HG02678 (cell line): ENCODE data around the gene SEC16A.
A peak's percentile ranks its signal among the peaks of the same experiment; 100 is the strongest.

Source experiments
- ATAC-seq: cut with Tn5 transposase; IDR thresholded peaks from one replicate; pipeline ENCODE4 v1.9.1; 2021; ENCODE audit warnings: mild to moderate bottlenecking, moderate library complexity; ENCODE audit not compliant: unreplicated experiment

The SEC16A gene

DNA sequence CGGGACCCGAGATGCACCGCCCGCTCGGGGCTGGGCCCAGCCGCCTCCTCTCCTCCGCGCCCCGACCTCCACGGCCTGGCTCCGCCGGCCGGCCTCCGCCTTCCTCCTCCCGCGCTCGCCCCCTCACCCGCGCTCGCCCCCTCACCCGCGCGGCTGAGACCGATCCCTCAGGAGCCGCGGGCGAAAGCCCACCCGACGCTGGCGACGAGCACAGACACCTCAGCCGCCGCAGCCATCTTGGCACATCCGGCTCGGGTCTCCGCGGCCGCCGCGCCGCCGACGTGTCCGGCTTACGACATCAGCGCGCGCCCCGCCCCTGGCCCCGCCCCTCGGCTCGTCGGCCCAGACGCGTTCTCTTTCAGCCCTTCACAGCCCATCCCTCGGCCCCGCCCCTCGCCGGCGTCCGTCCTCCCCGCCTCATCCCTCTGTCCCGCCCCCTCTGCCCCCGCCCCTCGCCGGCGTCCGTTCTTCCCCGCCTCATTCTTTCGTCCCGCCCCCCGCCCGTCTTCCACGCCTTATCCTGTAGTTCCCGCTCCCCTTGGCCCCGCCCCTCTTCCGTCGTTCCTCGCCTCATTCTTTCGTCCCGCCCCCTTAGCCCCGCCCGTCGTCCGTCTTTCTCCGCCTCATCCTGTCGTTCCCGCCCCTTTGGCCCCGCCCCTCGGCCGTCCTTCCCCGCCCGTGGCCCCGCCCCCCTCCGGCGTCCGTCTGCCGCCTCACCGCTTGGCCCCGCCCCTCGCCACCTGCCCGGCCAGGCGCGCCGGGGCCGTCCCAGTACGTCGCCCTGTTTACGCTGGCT is at the start of gene SEC16A:
SEC16A (minus strand) TSS at position 248 of the 796 bp plus-strand sequence. CDS start 5,425 bp downstream, outside the sequence.
- peak; percentile 56 for ATAC-seq

GRCh38 chr9:136531904-136532798 is 49.3 kb upstream of the SEC16A start:
- ATAC-seq = no peak

GRCh38 chr9:136531186-136531903 is 48.5 kb upstream of the SEC16A start:
- no peak for ATAC-seq

GRCh38 chr9:136530461-136531089 is 47.7 kb upstream of the SEC16A start:
- ATAC-seq = no peak

DNA sequence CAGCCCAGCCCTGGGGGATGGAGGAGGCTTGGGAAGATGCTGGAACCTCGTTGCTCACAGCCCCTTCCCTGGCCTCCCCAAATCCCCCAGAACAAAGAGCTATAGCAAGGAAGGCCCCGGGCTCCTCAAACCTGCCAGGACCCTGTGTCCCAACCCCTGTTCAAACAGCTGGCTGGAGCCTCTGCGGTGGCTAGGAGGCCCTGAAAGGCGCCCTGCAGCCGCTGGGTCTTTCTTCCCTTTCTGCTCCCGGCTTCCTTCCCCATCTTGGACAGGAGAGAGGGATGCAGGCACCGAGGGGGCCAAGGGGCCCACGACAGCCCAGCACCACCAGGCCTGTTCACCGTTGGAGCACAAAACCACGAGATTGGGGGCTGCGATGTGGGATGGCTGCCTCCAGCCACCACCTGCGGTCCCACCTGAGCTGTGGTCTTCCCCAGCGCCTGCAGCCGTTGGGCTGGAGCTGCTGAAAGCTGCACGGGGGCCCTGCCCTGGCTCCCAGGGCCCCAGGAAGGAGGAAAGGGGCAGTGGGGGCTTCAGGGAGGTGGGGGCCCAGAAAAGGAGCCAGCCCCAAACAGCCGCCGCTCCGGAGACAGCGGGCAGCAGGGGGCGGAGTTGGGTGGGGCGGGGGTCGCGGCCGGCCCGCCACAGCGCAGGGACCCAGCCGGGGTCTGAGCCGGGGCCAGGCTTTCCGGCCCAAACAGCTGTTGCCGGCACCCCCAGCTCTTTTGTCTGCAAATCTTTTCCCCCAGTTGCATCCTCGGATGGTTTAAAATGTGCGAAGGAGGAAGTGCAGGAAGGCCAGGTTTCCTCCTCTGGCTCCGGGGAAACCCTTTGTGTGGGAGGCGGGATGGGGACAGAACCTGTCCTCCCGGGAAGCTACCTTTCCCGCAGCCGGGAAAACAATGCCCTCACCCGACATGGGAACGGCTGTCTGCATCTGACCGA is 46.9 kb upstream of the SEC16A start:
- ATAC-seq = no peak

- ATAC-seq = no peak
Measured at GRCh38 chr9:136528716-136529341, 46.0 kb upstream of the SEC16A start.

DNA sequence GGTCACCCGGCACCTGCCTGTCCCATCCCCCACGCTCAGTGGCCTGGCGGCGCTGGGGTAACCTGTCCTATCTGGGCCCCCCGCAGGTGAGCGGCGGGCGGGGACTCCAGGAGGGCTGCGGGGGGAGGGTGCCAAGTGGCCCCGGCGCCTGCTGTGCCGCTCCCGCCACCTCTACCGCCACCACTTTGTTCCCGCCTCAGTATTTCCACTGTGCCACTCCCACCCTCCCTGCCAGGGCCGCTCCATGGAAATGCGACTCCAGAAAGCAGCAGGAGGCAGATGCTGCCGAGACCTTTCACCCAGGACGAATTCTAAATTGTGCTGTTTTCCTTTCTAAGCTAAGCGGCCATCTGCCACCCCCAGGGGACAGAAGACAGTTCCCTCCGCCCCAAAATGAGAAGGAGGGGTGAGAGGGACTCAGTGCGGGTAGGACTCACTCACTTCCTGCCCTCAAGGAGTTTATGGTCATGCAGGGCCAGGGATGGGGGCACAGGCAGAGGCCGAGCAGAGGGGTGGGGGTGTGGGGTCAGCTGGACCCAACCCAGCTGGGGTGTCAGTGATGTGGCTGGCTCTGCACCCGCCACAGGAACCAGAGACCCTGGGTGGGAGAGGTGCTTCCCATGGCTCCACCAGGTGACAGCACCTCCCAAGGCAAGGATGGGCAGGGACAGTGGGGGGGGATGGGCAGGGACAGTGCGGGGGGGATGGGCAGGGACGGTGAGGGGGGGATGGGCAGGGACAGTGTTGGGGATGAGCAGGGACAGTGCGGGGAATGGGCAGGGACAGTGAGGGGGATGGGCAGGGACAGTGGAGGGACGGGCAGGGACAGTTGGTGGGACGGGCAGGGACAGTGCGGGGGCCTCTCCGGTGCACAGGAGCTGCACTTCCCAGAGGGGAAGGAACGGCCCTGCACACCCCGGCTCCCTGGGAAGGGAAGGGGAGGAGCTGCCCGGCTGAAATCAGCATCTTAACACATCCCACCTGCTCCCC is 45.2 kb upstream of the SEC16A start:
- ATAC-seq = no peak

GRCh38 chr9:136527131-136527530 is 44.3 kb upstream of the SEC16A start:
- no peak for ATAC-seq

DNA sequence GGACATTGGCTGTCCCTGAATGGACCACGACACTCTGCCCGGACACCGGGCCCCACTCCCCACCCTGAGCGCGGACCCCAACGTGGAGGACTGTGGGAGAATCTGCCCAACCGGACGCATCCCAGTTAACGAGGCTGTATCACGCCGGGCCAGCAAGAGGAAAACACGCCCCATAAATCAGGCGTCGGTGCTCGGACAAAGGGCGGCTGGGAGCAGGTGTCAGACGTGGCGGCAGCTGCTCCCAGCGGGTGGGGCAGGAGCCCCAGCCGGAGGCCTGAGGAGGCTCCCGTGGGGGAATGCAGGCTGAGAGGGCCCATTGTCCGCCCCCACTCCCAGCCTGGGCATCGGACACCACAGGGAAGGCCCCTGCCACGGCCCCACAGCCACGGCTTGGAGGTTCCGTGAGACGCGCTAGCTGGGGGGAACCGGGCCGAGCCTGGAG is 43.8 kb upstream of the SEC16A start:
- ATAC-seq = no peak

GRCh38 chr9:136525841-136526499 is 43.1 kb upstream of the SEC16A start:
- ATAC-seq = no peak

GRCh38 chr9:136525207-136525606 is 42.4 kb upstream of the SEC16A start:
- ATAC-seq = no peak

- no peak for ATAC-seq
Measured at GRCh38 chr9:136522314-136523237, 39.7 kb upstream of the SEC16A start.

DNA sequence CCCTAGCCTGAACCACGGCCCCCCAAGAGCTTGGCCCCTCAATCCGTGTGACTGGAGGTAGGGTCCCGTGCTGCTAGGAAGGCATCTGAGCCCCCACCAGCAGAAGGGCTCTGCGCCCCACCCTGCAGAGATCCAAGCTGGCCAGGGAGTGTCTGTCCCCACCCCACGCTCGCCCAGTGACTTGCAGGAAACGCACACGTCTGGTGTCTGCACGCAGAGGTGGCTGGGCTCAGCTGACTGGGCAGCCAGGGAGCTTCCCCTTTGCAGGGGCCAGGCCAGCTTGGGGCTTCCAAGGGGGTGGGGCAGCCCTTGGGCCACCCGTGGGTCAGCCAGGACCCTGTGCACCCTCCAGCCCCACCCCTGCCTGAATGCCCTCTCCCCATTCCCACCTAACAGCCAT is 38.7 kb upstream of the SEC16A start:
- ATAC-seq = no peak

DNA sequence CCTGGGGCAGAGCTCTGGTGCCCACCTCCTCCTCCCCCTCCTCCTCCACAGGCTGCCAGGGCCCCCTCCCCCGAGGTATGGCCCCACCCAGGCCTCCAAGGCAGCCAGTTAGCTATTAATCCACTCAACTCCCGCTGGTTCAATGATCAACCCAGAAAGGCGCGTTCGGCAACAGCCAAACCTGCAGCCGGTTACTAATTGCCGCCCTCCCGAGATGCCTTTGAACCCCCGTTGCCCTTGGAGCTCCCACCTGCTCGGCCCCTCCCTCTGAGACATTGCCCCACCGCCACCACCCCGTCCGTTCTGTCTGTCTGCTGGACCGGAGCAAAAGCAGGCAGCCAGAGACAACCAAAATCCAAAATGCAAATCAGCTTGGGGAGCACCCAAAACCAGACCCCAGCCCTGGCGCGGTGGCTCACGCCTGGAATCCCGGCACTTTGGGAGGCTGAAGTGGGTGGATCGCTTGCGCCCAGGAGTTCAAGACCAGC is 37.3 kb upstream of the SEC16A start:
- ATAC-seq = no peak

DNA sequence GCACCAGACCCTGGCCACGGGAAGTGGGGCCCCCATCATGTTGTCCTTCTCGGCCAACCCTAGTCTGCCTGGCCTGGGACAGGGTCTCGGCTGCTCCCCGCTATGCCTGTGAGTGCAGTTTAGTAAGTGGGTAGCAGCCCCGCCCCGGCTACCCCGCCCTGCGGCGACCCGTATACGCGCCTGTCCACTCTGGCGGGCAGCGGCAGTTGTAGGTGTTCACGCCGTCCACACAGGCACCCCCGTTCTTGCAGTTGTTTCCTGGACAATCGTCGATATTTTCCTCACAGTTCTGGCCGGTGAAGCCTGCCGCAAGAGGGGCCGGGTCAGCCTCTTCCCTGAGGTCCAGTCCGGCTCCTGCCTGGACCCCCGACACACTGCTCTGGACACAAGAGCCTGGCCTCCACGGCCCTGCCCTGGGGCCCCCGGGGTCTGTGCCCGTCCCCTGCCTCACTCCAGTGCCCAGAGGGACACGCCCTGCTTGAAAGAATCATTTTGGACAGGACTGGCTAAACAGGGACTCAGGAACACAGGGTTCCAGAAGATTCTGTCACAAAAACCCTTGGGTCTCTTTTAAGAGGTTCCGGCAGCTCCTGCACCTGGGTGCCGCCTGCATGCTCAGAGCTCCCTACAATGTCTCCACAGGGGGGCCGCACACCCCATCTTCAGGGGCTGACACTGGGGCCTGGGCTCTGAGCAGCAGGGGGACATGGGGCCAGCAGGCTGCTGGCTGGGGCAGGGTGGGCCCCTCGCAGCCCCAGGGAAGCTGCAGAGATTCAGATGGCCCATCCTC is 36.6 kb upstream of the SEC16A start:
- ATAC-seq = no peak
